Loucy (cell line): Measurements from ENCODE around the gene UBE2F.

ENCODE experiments used
- H2AFZ ChIP-seq: fragments of 200-600 bp; sonication (generic); 2 replicates; pipeline ENCODE4 v1.6.0; 2016; ENCODE audit warnings: antibody characterized with exemption, mild to moderate bottlenecking, low read length, moderate library complexity
- H3F3A ChIP-seq: fragments of 200-600 bp; 2 replicates; pipeline ENCODE4 v1.6.0; 2016; ENCODE audit warnings: antibody characterized with exemption, low read depth, mild to moderate bottlenecking
- H3K27me3 ChIP-seq: fragments of 200-600 bp; sonication (generic); 2 replicates; pipeline ENCODE4 v1.6.1; 2014; ENCODE audit warnings: low read length, mild to moderate bottlenecking; ENCODE audit not compliant: insufficient read depth, poor library complexity, severe bottlenecking
- H3K36me3 ChIP-seq: fragments of 200-600 bp; sonication (generic); 2 replicates; pipeline ENCODE4 v1.6.1; 2016; ENCODE audit warnings: low read length; ENCODE audit not compliant: insufficient read depth
- H3K4me1 ChIP-seq: fragments of 200-600 bp; sonication (generic); 2 replicates; pipeline ENCODE4 v1.5.1; 2014; ENCODE audit warnings: low read length, mild to moderate bottlenecking; ENCODE audit not compliant: insufficient read depth, poor library complexity, severe bottlenecking
- H3K4me2 ChIP-seq: fragments of 200-600 bp; sonication (generic); 2 replicates; pipeline ENCODE4 v1.6.0; 2014; ENCODE audit warnings: antibody characterized with exemption, low read length, low read depth, mild to moderate bottlenecking; ENCODE audit not compliant: poor library complexity, severe bottlenecking
- H3K4me3 ChIP-seq: fragments of 200-600 bp; sonication (generic); 2 replicates; pipeline ENCODE4 v1.5.1; 2014; ENCODE audit warnings: low read length, mild to moderate bottlenecking, mixed read lengths; ENCODE audit not compliant: poor library complexity, severe bottlenecking
- H3K79me2 ChIP-seq: fragments of 200-600 bp; sonication (generic); 2 replicates; pipeline ENCODE4 v1.6.1; 2014; ENCODE audit warnings: low read length; ENCODE audit not compliant: insufficient read depth
- H3K9ac ChIP-seq: fragments of 200-600 bp; sonication (generic); 2 replicates; pipeline ENCODE4 v1.6.0; 2014; ENCODE audit warnings: mild to moderate bottlenecking, low read depth, low read length, moderate library complexity; ENCODE audit not compliant: poor library complexity, severe bottlenecking
- H3K9me2 ChIP-seq: fragments of 200-600 bp; sonication (generic); replicated peaks from 2 replicates; pipeline ENCODE4 v1.6.1; 2016; ENCODE audit warnings: low read depth, low read length, mixed read lengths
- H3K9me3 ChIP-seq: fragments of 200-600 bp; sonication (generic); 2 replicates; pipeline ENCODE4 v1.6.1; 2014; ENCODE audit warnings: mild to moderate bottlenecking, antibody characterized with exemption, low read length, low read depth; ENCODE audit not compliant: insufficient read depth
- H4K20me1 ChIP-seq: fragments of 200-600 bp; sonication (generic); 2 replicates; pipeline ENCODE4 v1.6.0; 2014; ENCODE audit warnings: antibody characterized with exemption, low read length, mild to moderate bottlenecking; ENCODE audit not compliant: insufficient read depth, poor library complexity, severe bottlenecking
- EZH2phosphoT487 ChIP-seq: fragments of 200-600 bp; IDR thresholded peaks from 2 replicates; pipeline ENCODE4 v1.6.1; 2018; ENCODE audit warnings: antibody characterized with exemption, mild to moderate bottlenecking, moderate library complexity, borderline replicate concordance
- TF ChIP-seq, protein P1 (sequence below): fragments of 200-600 bp; sonication (generic); conservative IDR thresholded peaks from 2 replicates; pipeline ENCODE4 v1.5.1; 2014; ENCODE audit warnings: mild to moderate bottlenecking, antibody characterized with exemption, low read length

The UBE2F gene

DNA sequence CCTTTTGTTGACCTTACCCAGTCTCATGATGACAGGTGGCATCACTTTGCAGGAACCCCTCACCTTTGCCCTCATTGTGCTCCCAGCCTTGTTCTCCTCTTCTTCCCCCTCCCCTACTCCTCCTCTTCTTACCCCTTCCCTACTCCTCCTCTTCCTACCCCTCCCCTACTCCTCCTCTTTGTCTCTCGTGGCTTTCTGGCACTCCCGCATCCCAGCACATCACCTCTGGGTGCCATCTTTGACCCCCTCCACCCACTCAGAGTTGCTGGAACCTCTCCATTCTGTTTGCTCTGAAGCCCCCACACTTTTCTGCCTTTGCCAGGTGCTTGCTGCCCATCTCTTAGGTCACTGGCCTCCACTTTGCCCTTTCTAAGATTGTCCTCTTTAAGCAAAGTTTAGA is 17.1 kb downstream of the UBE2F start:
- H3K4me3 ChIP-seq, result no peak overlapping the region
- no peak overlapping the region for H2AFZ ChIP-seq
- peaks cover 43% of the 10 kb centered on the region for H3K4me1 ChIP-seq
- peaks cover 89% of the 10 kb centered on the region for H3K79me2 ChIP-seq
- TF ChIP-seq, protein P1, sequence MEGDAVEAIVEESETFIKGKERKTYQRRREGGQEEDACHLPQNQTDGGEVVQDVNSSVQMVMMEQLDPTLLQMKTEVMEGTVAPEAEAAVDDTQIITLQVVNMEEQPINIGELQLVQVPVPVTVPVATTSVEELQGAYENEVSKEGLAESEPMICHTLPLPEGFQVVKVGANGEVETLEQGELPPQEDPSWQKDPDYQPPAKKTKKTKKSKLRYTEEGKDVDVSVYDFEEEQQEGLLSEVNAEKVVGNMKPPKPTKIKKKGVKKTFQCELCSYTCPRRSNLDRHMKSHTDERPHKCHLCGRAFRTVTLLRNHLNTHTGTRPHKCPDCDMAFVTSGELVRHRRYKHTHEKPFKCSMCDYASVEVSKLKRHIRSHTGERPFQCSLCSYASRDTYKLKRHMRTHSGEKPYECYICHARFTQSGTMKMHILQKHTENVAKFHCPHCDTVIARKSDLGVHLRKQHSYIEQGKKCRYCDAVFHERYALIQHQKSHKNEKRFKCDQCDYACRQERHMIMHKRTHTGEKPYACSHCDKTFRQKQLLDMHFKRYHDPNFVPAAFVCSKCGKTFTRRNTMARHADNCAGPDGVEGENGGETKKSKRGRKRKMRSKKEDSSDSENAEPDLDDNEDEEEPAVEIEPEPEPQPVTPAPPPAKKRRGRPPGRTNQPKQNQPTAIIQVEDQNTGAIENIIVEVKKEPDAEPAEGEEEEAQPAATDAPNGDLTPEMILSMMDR, result no peak
- no peak for TF ChIP-seq EZH2phosphoT487
- H3K4me2 ChIP-seq, result no peak overlapping the region
- no peaks in the 10 kb centered on the region for H3K27me3 ChIP-seq
- no peaks in the 10 kb centered on the region for H3F3A ChIP-seq
- peaks cover 14% of the 10 kb centered on the region for H3K36me3 ChIP-seq
- H3K9me2 ChIP-seq, result no peaks in the 10 kb centered on the region
- H4K20me1 ChIP-seq, result peaks cover 14% of the 10 kb centered on the region
- peaks cover 10% of the 10 kb centered on the region; the same call in 1 of the 2 replicates for H3K9me3 ChIP-seq
- no peak overlapping the region for H3K9ac ChIP-seq

- Histone ChIP-seq H2AFZ (no peak overlapping the region), H3K9me3 (peaks cover 10% of the 10 kb centered on the region; the same call in 1 of the 2 replicates), H3K9ac (no peak overlapping the region), H3K36me3 (peaks cover 33% of the 10 kb centered on the region), H4K20me1 (peaks cover 1% of the 10 kb centered on the region), H3K4me1 (peaks cover 10% of the 10 kb centered on the region), H3K4me2 (no peak overlapping the region), H3K27me3 (no peaks in the 10 kb centered on the region), H3K79me2 (peaks cover 57% of the 10 kb centered on the region), H3K9me2 (no peaks in the 10 kb centered on the region), H3F3A (no peaks in the 10 kb centered on the region), H3K4me3 (no peak overlapping the region)
- TF ChIP-seq, protein P1, result no peak
- no peak for TF ChIP-seq EZH2phosphoT487
Measured at GRCh38 chr2:237987268-237987667, 20.5 kb downstream of the UBE2F start.

DNA sequence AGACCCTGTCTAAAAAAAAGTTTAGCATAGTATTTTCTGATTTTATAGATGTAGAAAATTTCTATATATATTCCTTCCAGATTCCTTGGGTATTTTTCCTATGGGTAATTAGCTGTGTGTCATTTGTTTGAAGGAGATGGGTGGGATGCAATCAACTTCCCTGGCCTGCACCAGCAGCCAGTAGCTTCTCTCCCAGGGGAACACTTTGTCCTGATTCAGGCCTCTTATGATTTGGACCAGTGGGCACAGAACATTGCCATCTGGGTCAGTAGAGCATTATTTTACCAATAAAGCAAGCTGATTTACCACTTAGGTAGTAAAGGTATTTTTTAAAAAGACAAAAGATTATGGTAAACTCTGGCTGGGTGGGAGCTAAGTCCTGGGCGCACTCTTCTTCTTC is 26.9 kb downstream of the UBE2F start:
- H3K9ac ChIP-seq, result no peak overlapping the region
- H4K20me1 ChIP-seq, result peaks cover 3% of the 10 kb centered on the region
- no peaks in the 10 kb centered on the region for H3K9me3 ChIP-seq
- no peaks in the 10 kb centered on the region; the same call in 1 of the 2 replicates for H3F3A ChIP-seq
- peaks cover 3% of the 10 kb centered on the region for H3K4me1 ChIP-seq
- no peak overlapping the region for H2AFZ ChIP-seq
- no peak for TF ChIP-seq EZH2phosphoT487
- TF ChIP-seq, protein P1, result no peak
- H3K4me2 ChIP-seq, result no peak overlapping the region
- no peak overlapping the region for H3K4me3 ChIP-seq
- peaks cover 62% of the 10 kb centered on the region; the same call in 1 of the 2 replicates for H3K36me3 ChIP-seq
- no peaks in the 10 kb centered on the region for H3K9me2 ChIP-seq
- no peaks in the 10 kb centered on the region for H3K27me3 ChIP-seq
- H3K79me2 ChIP-seq, result peaks cover 3% of the 10 kb centered on the region; the same call in 1 of the 2 replicates
